ENCODE measurements around the gene PTTG2.

DNA sequence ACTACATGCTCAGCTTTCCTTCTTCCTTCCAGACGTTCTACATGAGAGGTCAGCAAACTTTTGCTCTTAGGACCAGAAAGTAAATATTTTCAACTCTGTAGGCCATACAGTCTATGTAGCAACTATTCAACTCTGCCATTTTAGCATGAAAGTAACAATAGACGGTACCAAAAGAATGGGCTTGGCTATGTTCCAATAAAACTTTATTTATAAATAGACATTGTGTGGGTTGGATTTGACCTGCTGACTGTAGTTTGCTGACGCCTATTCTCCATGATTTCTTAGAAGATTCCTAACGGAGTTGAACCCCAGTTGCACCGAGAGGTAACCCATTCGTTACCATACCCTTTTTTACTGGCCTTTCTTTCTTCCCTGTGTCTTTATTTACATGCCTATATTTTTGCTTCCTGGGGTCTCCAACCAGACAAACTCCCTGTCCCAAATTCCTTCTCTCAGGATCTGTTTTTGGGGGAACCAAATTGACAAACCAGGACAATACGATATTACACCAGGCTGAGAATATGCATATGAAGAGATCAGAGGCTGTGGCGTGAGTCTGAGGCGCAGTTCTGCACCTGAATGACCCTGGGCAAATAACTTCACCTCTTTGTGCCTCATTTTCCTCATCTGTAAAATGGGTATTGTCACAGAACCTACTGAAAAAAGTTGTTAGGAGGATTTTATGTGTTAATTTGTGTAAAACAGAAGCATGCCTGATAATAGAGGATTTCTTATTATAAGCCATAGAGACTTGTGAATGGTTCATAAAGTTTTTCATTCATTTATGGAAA lies 10.4 kb upstream of the PTTG2 start:
- TF ChIP-seq POLR2A (IDR thresholded peaks at IDR 0.05): no peak
- TF ChIP-seq, protein P1, sequence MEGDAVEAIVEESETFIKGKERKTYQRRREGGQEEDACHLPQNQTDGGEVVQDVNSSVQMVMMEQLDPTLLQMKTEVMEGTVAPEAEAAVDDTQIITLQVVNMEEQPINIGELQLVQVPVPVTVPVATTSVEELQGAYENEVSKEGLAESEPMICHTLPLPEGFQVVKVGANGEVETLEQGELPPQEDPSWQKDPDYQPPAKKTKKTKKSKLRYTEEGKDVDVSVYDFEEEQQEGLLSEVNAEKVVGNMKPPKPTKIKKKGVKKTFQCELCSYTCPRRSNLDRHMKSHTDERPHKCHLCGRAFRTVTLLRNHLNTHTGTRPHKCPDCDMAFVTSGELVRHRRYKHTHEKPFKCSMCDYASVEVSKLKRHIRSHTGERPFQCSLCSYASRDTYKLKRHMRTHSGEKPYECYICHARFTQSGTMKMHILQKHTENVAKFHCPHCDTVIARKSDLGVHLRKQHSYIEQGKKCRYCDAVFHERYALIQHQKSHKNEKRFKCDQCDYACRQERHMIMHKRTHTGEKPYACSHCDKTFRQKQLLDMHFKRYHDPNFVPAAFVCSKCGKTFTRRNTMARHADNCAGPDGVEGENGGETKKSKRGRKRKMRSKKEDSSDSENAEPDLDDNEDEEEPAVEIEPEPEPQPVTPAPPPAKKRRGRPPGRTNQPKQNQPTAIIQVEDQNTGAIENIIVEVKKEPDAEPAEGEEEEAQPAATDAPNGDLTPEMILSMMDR (IDR thresholded peaks at IDR 0.05): no peak

Data from thyroid gland (tissue), 4 donors.